PC-3 (cell line): ENCODE data around the gene LIN52. TPM values are rescaled to one million over a fixed set of nuclear protein-coding genes. Genes with fewer than 3 reads are reported as not detected.

ENCODE experiments used
- ATAC-seq: fragments of 200-7000 bp; cut with Tn5 transposase; 2 replicates; pipeline ENCODE4 v1.9.1; 2020; ENCODE audit warnings: mild to moderate bottlenecking, moderate library complexity
- BruUV-seq: library from RNA; stranded (reverse); fragments of 400-500 nt; replicated peaks from 2 replicates; lab custom pipeline; 2021; lab: Mats Ljungman, UMichigan
- CTCF ChIA-PET: fragments of 300-600 bp; sonication (Branson Sonifier 250); formaldehyde crosslinking; loops from one replicate; lab custom pipeline; 2022; ENCODE audit warnings: antibody characterized with exemption; lab: Charles Lee
- POLR2A ChIA-PET: fragments of 300-600 bp; sonication (Branson Sonifier 250); formaldehyde crosslinking; loops from one replicate; lab custom pipeline; 2022; ENCODE audit warnings: antibody characterized with exemption; ENCODE audit not compliant: unreplicated experiment; lab: Charles Lee
- DNase-seq: peaks from one replicate; pipeline ENCODE4 v3.0.0-alpha.2; 2015
- H2AFZ ChIP-seq: fragments of 300-600 bp; sonication (generic); 2 replicates; pipeline ENCODE4 v1.6.0; 2016; ENCODE audit warnings: antibody characterized with exemption, low read length
- H3F3A ChIP-seq: fragments of 300-600 bp; sonication (generic); one replicate; pipeline ENCODE4 v1.6.0; 2017; ENCODE audit warnings: antibody characterized with exemption, low read length, control low read depth, mild to moderate bottlenecking; ENCODE audit not compliant: unreplicated experiment
- H3K27ac ChIP-seq: fragments of 300-600 bp; sonication (generic); 2 replicates; pipeline ENCODE4 v1.5.1; 2016; ENCODE audit warnings: mild to moderate bottlenecking, low read length
- H3K27me3 ChIP-seq: fragments of 300-600 bp; sonication (generic); 2 replicates; pipeline ENCODE4 v1.6.1; 2016; ENCODE audit warnings: low read length, mixed read lengths
- H3K36me3 ChIP-seq: fragments of 300-600 bp; sonication (generic); 2 replicates; pipeline ENCODE4 v1.6.1; 2016; ENCODE audit warnings: low read depth, mixed run types, low read length, mixed read lengths
- H3K4me1 ChIP-seq: fragments of 300-600 bp; sonication (generic); 2 replicates; pipeline ENCODE4 v1.5.1; 2016; ENCODE audit warnings: low read length; ENCODE audit not compliant: insufficient read depth
- H3K4me2 ChIP-seq: fragments of 300-600 bp; sonication (generic); 2 replicates; pipeline ENCODE4 v1.6.0; 2016; ENCODE audit warnings: low read length
- H3K4me3 ChIP-seq: fragments of 300-600 bp; sonication (generic); 2 replicates; pipeline ENCODE4 v1.5.1; 2016; ENCODE audit warnings: mild to moderate bottlenecking, low read length, mixed read lengths
- H3K79me2 ChIP-seq: fragments of 300-600 bp; sonication (generic); 2 replicates; pipeline ENCODE4 v1.6.1; 2017; ENCODE audit warnings: low read length, mixed read lengths
- H3K9ac ChIP-seq: fragments of 300-600 bp; sonication (generic); 2 replicates; pipeline ENCODE4 v1.6.0; 2016; ENCODE audit warnings: mild to moderate bottlenecking, low read length
- H3K9me2 ChIP-seq: fragments of 300-600 bp; sonication (generic); replicated peaks from 2 replicates; pipeline ENCODE4 v1.6.1; 2016; ENCODE audit warnings: mixed run types, low read length, mixed read lengths
- H3K9me3 ChIP-seq: fragments of 300-600 bp; sonication (generic); 2 replicates; pipeline ENCODE4 v1.6.1; 2016; ENCODE audit warnings: low read length, mixed read lengths
- H4K20me1 ChIP-seq: fragments of 300-600 bp; sonication (generic); 2 replicates; pipeline ENCODE4 v1.6.1; 2016; ENCODE audit warnings: low read length, mixed read lengths
- EZH2 ChIP-seq: fragments of 300-600 bp; sonication (generic); IDR thresholded peaks from one replicate; pipeline ENCODE4 v1.6.1; 2017; ENCODE audit warnings: antibody characterized with exemption, mild to moderate bottlenecking, low read length; ENCODE audit not compliant: unreplicated experiment
- EZH2phosphoT487 ChIP-seq: fragments of 300-600 bp; sonication (generic); IDR thresholded peaks from 2 replicates; pipeline ENCODE4 v1.6.1; 2018; ENCODE audit warnings: mild to moderate bottlenecking, antibody characterized with exemption, low read length, borderline replicate concordance
- intact Hi-C: fragments of 100-400 bp; cut with micrococcal nuclease; formaldehyde crosslinking; loops from 2 replicates; pipeline ENCODE4 v1.9.0; 2023
- total RNA-seq: library from RNA; depleted of rRNA; stranded (reverse); fragments of >200 nt; gene quantifications from 2 replicates; pipeline ENCODE4 v1.2.3, GENCODE V29; 2014
- TF ChIP-seq, protein P1 (sequence below): fragments of 300-600 bp; sonication (generic); conservative IDR thresholded peaks from 2 replicates; pipeline ENCODE4 v1.5.1; 2017; ENCODE audit warnings: antibody characterized with exemption, low read depth, mild to moderate bottlenecking, low read length

The LIN52 gene
- total RNA-seq, 1 experiment from 2014 or later = 8.4 TPM

DNA sequence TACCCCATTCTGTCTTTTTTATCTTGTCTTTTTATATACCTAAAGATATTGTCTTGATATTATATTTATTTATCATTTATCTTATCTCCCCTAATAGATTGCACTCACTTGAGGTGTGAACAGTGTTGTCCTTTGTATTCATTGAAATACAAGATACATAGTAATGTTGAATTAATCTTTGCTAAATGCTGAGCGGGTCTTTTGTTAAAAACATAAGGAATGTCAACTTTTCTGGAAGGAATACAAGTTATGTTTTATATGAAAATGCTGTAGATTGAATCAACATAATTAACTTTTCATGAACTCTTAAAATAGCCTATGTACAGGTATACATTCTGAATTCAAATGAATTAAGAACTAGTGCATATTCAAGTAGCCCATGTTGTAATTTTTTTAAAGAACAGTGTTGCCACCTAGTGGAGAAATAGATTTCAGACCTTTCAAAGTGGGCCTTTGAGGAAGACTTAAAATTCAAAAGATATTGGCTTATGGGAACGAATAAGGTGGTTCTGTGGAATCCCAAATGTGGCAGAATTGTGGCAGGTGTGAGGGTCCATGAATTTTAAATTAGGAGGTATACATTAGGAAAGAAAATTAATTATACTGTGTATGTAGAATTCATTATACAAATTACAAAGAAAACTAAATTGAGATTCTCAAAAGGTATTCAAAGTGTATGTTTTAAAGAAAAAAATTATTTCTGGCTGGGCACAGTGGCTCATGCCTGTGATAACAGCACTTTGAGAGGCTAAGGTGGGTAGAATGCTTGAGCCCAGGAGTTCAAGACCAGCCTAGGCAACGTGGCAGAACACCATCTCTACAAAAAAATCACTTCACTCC, 46.5 kb upstream of the LIN52 start:
- Histone ChIP-seq H3K4me1 (no peaks in the 10 kb centered on the region), H2AFZ (no peak overlapping the region), H3K9ac (no peak overlapping the region), H3K36me3 (no peaks in the 10 kb centered on the region), H4K20me1 (no peaks in the 10 kb centered on the region), H3K79me2 (no peaks in the 10 kb centered on the region), H3F3A (no peaks in the 10 kb centered on the region), H3K27me3 (no peaks in the 10 kb centered on the region), H3K4me3 (no peak overlapping the region), H3K27ac (no peak overlapping the region), H3K9me2 (no peaks in the 10 kb centered on the region), H3K9me3 (no peaks in the 10 kb centered on the region), H3K4me2 (no peak overlapping the region)
- ATAC-seq (peak; percentile 59), DNase-seq (peak; percentile 84)
- TF ChIP-seq EZH2phosphoT487 = no peak
- TF ChIP-seq, protein P1, sequence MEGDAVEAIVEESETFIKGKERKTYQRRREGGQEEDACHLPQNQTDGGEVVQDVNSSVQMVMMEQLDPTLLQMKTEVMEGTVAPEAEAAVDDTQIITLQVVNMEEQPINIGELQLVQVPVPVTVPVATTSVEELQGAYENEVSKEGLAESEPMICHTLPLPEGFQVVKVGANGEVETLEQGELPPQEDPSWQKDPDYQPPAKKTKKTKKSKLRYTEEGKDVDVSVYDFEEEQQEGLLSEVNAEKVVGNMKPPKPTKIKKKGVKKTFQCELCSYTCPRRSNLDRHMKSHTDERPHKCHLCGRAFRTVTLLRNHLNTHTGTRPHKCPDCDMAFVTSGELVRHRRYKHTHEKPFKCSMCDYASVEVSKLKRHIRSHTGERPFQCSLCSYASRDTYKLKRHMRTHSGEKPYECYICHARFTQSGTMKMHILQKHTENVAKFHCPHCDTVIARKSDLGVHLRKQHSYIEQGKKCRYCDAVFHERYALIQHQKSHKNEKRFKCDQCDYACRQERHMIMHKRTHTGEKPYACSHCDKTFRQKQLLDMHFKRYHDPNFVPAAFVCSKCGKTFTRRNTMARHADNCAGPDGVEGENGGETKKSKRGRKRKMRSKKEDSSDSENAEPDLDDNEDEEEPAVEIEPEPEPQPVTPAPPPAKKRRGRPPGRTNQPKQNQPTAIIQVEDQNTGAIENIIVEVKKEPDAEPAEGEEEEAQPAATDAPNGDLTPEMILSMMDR = peak; percentile 89
- no peak for TF ChIP-seq EZH2
- no TSS peak for BruUV-seq
- CTCF ChIA-PET = no interaction called here
- POLR2A ChIA-PET = no interaction called here
- intact Hi-C loops = loop anchor here (1.0 to 10.0 kb wide), 3 partner anchors 103 to 313 kb away; no protein-coding TSS in a partner anchor

DNA sequence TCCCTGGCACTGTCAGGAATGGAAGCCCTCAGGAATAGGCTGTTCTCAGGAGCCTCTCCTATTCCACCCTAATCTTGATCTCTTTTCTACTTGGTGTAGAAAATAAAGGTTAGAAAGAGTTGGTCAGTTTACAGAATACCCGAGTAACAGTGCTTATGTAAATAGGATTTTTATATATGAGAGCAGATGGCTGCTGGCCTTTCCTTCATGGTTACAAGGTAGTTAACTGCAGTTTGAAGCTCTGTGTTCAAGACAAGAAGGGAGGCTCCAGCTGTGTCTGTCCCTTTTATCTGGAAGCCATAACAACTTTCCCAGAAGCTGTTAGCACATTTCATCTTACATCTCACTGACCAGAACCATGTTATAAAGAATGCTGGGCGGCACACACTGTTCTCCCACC, 42.5 kb upstream of the LIN52 start:
- ChIA-PET POLR2A (no interaction called here), CTCF (no interaction called here)
- Histone ChIP-seq H3K9ac (no peak overlapping the region), H3K27ac (no peak overlapping the region), H3K4me3 (no peak overlapping the region), H3K36me3 (no peaks in the 10 kb centered on the region), H3K4me2 (no peak overlapping the region), H2AFZ (no peak overlapping the region), H3K79me2 (no peaks in the 10 kb centered on the region), H3K27me3 (no peaks in the 10 kb centered on the region), H3K9me2 (no peaks in the 10 kb centered on the region), H3K9me3 (no peaks in the 10 kb centered on the region), H3F3A (no peaks in the 10 kb centered on the region), H4K20me1 (no peaks in the 10 kb centered on the region), H3K4me1 (no peaks in the 10 kb centered on the region)
- no TSS peak for BruUV-seq
- ATAC-seq = no peak
- no peak for DNase-seq
- intact Hi-C loops = no loop called here
- no peak for TF ChIP-seq EZH2
- TF ChIP-seq, protein P1 = no peak
- no peak for TF ChIP-seq EZH2phosphoT487

DNA sequence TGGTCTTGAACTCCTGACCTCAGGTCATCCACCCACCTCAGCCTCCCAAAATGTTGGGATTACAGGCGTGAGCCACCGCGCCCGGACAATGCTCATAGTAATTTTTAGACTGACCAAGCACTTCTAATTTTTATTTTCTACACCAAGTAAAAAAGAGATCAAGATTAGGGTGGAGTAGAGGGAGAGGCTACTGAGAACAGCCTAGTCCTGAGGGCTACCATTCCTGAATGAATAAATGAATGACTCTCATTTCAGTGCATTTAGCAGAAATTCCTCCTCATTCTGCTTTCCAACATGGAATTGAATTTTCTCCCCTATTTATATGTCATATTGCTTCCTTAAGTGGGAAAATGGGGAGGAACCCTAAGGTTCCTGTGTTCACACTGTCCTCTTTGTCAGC, 39.2 kb upstream of the LIN52 start:
- Histone ChIP-seq H3K79me2 (no peaks in the 10 kb centered on the region), H3K4me2 (no peak overlapping the region), H3K36me3 (no peaks in the 10 kb centered on the region), H3K27ac (no peak overlapping the region), H2AFZ (no peak overlapping the region), H3K9ac (no peak overlapping the region), H3K27me3 (no peaks in the 10 kb centered on the region), H3K4me1 (peaks cover 9% of the 10 kb centered on the region; the same call in 1 of the 2 replicates), H4K20me1 (no peaks in the 10 kb centered on the region), H3K9me3 (no peaks in the 10 kb centered on the region), H3F3A (no peaks in the 10 kb centered on the region), H3K9me2 (no peaks in the 10 kb centered on the region), H3K4me3 (no peak overlapping the region)
- ATAC-seq (no peak), DNase-seq (no peak)
- no peak for TF ChIP-seq EZH2
- TF ChIP-seq EZH2phosphoT487 = no peak
- TF ChIP-seq, protein P1 = no peak
- POLR2A ChIA-PET = no interaction called here
- no TSS peak for BruUV-seq
- intact Hi-C loops = no loop called here
- CTCF ChIA-PET = interaction anchor here (0.6 kb wide), 1 partner anchor 317 kb away, joined by 3 read pairs; no protein-coding TSS in a partner anchor
